B cell (primary cell): ENCODE data around the gene SEPTIN3. TPM values are rescaled to one million over a fixed set of nuclear protein-coding genes. Genes with fewer than 3 reads are reported as not detected.

ENCODE experiments used
- ATAC-seq: fragments of 200-7000 bp; cut with Tn5 transposase; one replicate; pipeline ENCODE4 v1.10.0; 2021; ENCODE audit warnings: low read depth, mild to moderate bottlenecking, moderate number of reproducible peaks, moderate library complexity
- CTCF ChIA-PET: fragments of 350-600 bp; sonication (Branson Sonifier 250); formaldehyde crosslinking; loops from one replicate; lab custom pipeline; 2021; ENCODE audit warnings: antibody characterized with exemption, inconsistent platforms; lab: Charles Lee
- POLR2A ChIA-PET: fragments of 350-600 bp; sonication (Branson Sonifier 250); formaldehyde crosslinking; loops from one replicate; lab custom pipeline; 2021; ENCODE audit warnings: antibody characterized with exemption; lab: Charles Lee
- DNase-seq: peaks from one replicate; pipeline ENCODE4 v3.0.0; 2013
- H2AFZ ChIP-seq: 2 replicates; pipeline ENCODE4 v1.6.1; 2012; ENCODE audit warnings: mild to moderate bottlenecking, low read depth, low read length; ENCODE audit not compliant: insufficient read depth, poor library complexity, severe bottlenecking
- H3K27ac ChIP-seq, 2 donors: 1 replicate in 1 of 2; 2 replicates in 1 of 2; pipeline ENCODE4 v1.5.1; 2012 to 2013; ENCODE audit warnings: low read length in 2 of 2, mild to moderate bottlenecking in 2 of 2, moderate library complexity in 1 of 2
- H3K27me3 ChIP-seq, 4 experiments: fragments of 200-600 bp in 1 of 4; sonication (generic) in 1 of 4; replicated peaks in 1 of 4; 1 replicate in 2 of 4; 2 replicates in 2 of 4; pipeline versions ENCODE4 v1.6.1 to v1.7.0; 2013 to 2016; ENCODE audit warnings: low read length in 3 of 4, mild to moderate bottlenecking in 2 of 4, mixed read lengths in 1 of 4, moderate library complexity in 1 of 4; ENCODE audit not compliant: insufficient read depth in 4 of 4, control insufficient read depth in 3 of 4; ENCODE audit errors: control extremely low read depth in 1 of 4
- H3K36me3 ChIP-seq, 2 experiments: replicated peaks in 1 of 2; 1 replicate in 1 of 2; 2 replicates in 1 of 2; pipeline versions ENCODE4 v1.6.1 to v1.7.1; 2013; ENCODE audit warnings: low read length in 1 of 2; ENCODE audit not compliant: insufficient read depth in 2 of 2, control insufficient read depth in 1 of 2; ENCODE audit errors: control extremely low read depth in 1 of 2, extremely low read depth in 1 of 2
- H3K4me1 ChIP-seq, 2 donors: fragments of 200-600 bp in 1 of 2; sonication (generic) in 1 of 2; 1 replicate in 1 of 2; 2 replicates in 1 of 2; pipeline versions ENCODE4 v1.5.1 to v1.6.1; 2013 to 2017; ENCODE audit warnings: low read length in 2 of 2; ENCODE audit not compliant: control insufficient read depth in 2 of 2, insufficient read depth in 2 of 2
- H3K4me2 ChIP-seq: replicated peaks from 2 replicates; pipeline ENCODE3; 2012; ENCODE audit warnings: mild to moderate bottlenecking, low read depth, low read length; ENCODE audit not compliant: poor library complexity, severe bottlenecking
- H3K4me3 ChIP-seq, 5 experiments: fragments of 200-600 bp in 1 of 5; sonication (generic) in 1 of 5; 1 replicate in 3 of 5; 2 replicates in 2 of 5; pipeline versions ENCODE4 v1.5.1 to v1.7.0; 2011 to 2016; ENCODE audit warnings: low read length in 4 of 5, mild to moderate bottlenecking in 4 of 5, low read depth in 2 of 5, control low read depth in 1 of 5, moderate library complexity in 1 of 5; ENCODE audit not compliant: insufficient read depth in 1 of 5; ENCODE audit errors: control extremely low read depth in 1 of 5, extremely low read depth in 1 of 5
- H3K79me2 ChIP-seq: fragments of 200-600 bp; sonication (generic); one replicate; pipeline ENCODE4 v1.6.0; 2016; ENCODE audit warnings: low read length; ENCODE audit not compliant: control insufficient read depth, insufficient read depth
- H3K9ac ChIP-seq: fragments of 200-600 bp; sonication (generic); 2 replicates; pipeline ENCODE4 v1.6.1; 2017; ENCODE audit warnings: mild to moderate bottlenecking, low read length, moderate library complexity
- H3K9me3 ChIP-seq, 3 donors: one replicate each; pipeline versions ENCODE4 v1.6.1 to v1.7.1; 2013; ENCODE audit warnings: low read length in 2 of 3; ENCODE audit not compliant: control insufficient read depth in 2 of 3, insufficient read depth in 1 of 3; ENCODE audit errors: control extremely low read depth in 1 of 3
- H4K20me1 ChIP-seq: 2 replicates; pipeline ENCODE4 v1.6.0; 2012; ENCODE audit warnings: mild to moderate bottlenecking, low read length; ENCODE audit not compliant: insufficient read depth, control insufficient read depth, poor library complexity, severe bottlenecking
- H3K27ac Mint-ChIP-seq: one replicate; pipeline ENCODE4 v1.8.0; 2021; ENCODE audit warnings: mixed read lengths
- H3K27me3 Mint-ChIP-seq: one replicate; pipeline ENCODE4 v1.8.0; 2021; ENCODE audit warnings: mixed read lengths
- H3K4me1 Mint-ChIP-seq: one replicate; pipeline ENCODE4 v1.8.0; 2021; ENCODE audit warnings: mixed read lengths
- H3K4me3 Mint-ChIP-seq: one replicate; pipeline ENCODE4 v1.8.0; 2021; ENCODE audit warnings: mixed read lengths
- H3K9me3 Mint-ChIP-seq: one replicate; pipeline ENCODE4 v1.8.0; 2022; ENCODE audit warnings: mixed read lengths; ENCODE audit not compliant: insufficient read depth
- CTCF ChIP-seq: fragments of 200-600 bp; IDR thresholded peaks from one replicate; pipeline ENCODE4 v1.8.0; 2022; ENCODE audit warnings: antibody characterized with exemption, mild to moderate bottlenecking
- EZH2 ChIP-seq: IDR thresholded peaks from 2 replicates; pipeline ENCODE4 v1.6.1; 2012; ENCODE audit warnings: borderline replicate concordance, low read depth, mild to moderate bottlenecking, moderate library complexity, low read length; ENCODE audit not compliant: insufficient read depth, poor library complexity, severe bottlenecking
- WGBS: methylation state at CpG from one replicate; pipeline ENCODE4 v1.1.5; 2013; ENCODE audit warnings: missing lambda C conversion rate; ENCODE audit not compliant: insufficient coverage; 5-methylcytosine and 5-hydroxymethylcytosine counted together
- intact Hi-C: fragments of 100-400 bp; cut with micrococcal nuclease; formaldehyde crosslinking; loops from one replicate; pipeline ENCODE4 v1.10.0; 2022
- polyA plus RNA-seq: library from polyadenylated mRNA; depleted of rRNA; stranded (reverse); fragments of >200 nt; gene quantifications from 2 replicates; pipeline ENCODE4 v1.2.3, GENCODE V29; 2012
- total RNA-seq, 2 donors: library from RNA; stranded (reverse); fragments of 120-200 nt in 1 of 2; gene quantifications; 1 replicate in 1 of 2; 2 replicates in 1 of 2; pipeline versions ENCODE4 v1.2.3 to v1.2.4, GENCODE V29; 2013 to 2022

Gene SEPTIN3
- total and polyA plus RNA-seq, 2 donors (not counting 1 experiment from before 2014, with no cell fraction given) = 0.06 to 0.39 TPM

DNA sequence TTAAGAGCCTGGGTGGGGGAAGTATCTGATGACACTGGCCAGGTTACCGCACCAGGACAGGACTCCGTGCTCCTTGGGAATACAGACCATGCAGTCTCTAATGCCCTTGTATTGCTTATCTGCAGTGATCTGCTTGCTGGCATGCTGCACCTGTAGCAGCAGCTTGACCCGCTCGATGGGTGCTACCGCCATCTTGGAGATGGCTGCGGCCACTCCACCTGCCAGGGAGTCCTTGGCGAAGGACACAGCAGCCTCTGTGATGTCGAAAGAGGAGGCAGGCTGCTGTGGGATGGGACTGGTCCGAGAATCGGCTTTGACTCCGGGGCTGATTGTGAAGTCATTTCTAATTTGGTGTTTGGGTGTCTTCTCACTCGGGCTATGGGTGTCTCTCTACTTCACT, 32.5 kb downstream of the SEPTIN3 start:
- ChIA-PET POLR2A (no interaction called here), CTCF (no interaction called here)
- H3K9me3 Mint-ChIP-seq = no peaks in the 10 kb centered on the region
- no peak for TF ChIP-seq EZH2
- TF ChIP-seq CTCF = no peak
- no peaks in the 10 kb centered on the region for H3K79me2 ChIP-seq
- no peak for ATAC-seq
- no peak overlapping the region for H2AFZ ChIP-seq
- WGBS = 98% methylated on average over 8 of the region's 12 CpGs
- H3K4me2 ChIP-seq = no peak overlapping the region
- H3K9ac ChIP-seq = no peak overlapping the region
- H3K4me1 ChIP-seq = peaks cover 15 to 23% of the 10 kb centered on the region in 2 donors
- H3K4me1 Mint-ChIP-seq = peaks cover 25% of the 10 kb centered on the region
- H3K27me3 ChIP-seq = peaks cover 0 to 10% (median 3%) of the 10 kb centered on the region in 4 experiments
- H3K27ac Mint-ChIP-seq = no peak overlapping the region
- no peaks in the 10 kb centered on the region for H4K20me1 ChIP-seq
- intact Hi-C loops = no loop called here
- no peak overlapping the region for H3K4me3 Mint-ChIP-seq
- no peaks in the 10 kb centered on the region for H3K36me3 ChIP-seq
- no peaks in the 10 kb centered on the region for H3K27me3 Mint-ChIP-seq
- no peak overlapping the region for H3K4me3 ChIP-seq
- peaks cover 1 to 20% (median 6%) of the 10 kb centered on the region in 3 donors for H3K9me3 ChIP-seq
- DNase-seq = no peak
- H3K27ac ChIP-seq = no peak overlapping the region

- no peak for ATAC-seq
- 50% methylated on average over 2 of the region's 4 CpGs for WGBS
- no peaks in the 10 kb centered on the region for H4K20me1 ChIP-seq
- Mint-ChIP-seq H3K9me3 (peaks cover 8% of the 10 kb centered on the region), H3K4me3 (no peak overlapping the region), H3K4me1 (no peaks in the 10 kb centered on the region), H3K27me3 (peaks cover 3% of the 10 kb centered on the region), H3K27ac (no peak overlapping the region)
- DNase-seq = no peak
- intact Hi-C loops = no loop called here
- no peak overlapping the region for H3K27ac ChIP-seq
- no peaks in the 10 kb centered on the region for H3K4me1 ChIP-seq
- no peak overlapping the region for H3K4me2 ChIP-seq
- no peak overlapping the region for H2AFZ ChIP-seq
- H3K9ac ChIP-seq = no peak overlapping the region
- H3K27me3 ChIP-seq = no peaks in the 10 kb centered on the region
- H3K79me2 ChIP-seq = no peaks in the 10 kb centered on the region
- ChIA-PET POLR2A (no interaction called here), CTCF (no interaction called here)
- H3K9me3 ChIP-seq = peaks cover 5 to 32% (median 30%) of the 10 kb centered on the region in 3 donors
- TF ChIP-seq CTCF (no peak), EZH2 (no peak)
- H3K36me3 ChIP-seq = no peaks in the 10 kb centered on the region
- no peak overlapping the region for H3K4me3 ChIP-seq
Measured at GRCh38 chr22:42007922-42008321, 38.7 kb downstream of the SEPTIN3 start.
